Measurements from ENCODE around the gene POLG.

DNA sequence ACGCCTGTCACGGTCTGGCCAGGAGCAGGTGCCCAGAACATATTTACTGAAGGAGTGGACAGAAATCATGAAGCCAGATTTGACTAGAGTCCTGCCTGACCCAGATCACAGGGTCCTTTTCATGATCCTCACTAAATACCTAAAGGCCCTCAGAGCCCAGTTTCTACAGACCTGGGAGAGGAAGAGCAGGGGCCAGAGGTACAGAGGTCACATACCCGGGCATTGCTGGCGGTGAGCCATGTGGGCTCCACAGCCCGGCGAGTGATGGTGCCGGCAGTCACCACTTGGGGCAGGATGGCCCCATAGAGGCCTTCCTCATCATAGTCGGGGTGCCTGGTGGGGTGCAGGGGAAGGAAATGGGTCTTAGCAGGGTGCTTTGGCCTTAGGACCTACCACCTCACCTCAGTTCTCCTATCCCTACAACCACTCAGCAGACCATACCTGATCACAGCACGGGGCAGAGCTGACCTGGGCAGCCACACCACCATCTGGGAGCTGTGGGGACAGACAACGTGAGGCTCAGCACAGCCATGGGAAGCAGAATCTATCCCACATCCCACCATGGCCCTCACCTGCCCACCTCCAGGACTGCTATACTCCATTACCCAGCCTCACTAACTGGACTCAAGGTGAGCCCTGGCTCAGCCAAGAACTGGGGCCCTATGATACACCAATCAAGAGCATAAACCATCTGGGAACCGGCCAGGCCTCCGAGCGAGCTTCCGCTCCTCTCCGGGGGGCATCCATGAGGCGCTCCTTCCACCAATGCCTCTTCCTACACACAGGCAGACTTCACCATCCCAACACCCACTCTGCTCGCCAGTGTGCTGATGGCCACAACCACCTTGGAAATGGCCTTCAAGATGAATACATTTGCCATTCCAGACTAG, 12.9 kb downstream of the POLG start:
- TF ChIP-seq POLR2AphosphoS5 (IDR thresholded peaks at IDR 0.05; ENCODE audit: low read depth, low read length) (no peak), TAF1 (IDR thresholded peaks at IDR 0.05; ENCODE audit: borderline replicate concordance, low read depth, low read length) (no peak), MXI1 (IDR thresholded peaks at IDR 0.05; ENCODE audit: low read depth, low read length) (no peak), SIN3A (IDR thresholded peaks at IDR 0.05; ENCODE audit: borderline replicate concordance, low read depth, low read length) (no peak)

Measured in SK-N-SH (cell line).